ENCODE results near the gene COL6A2. TPM values are rescaled to one million over a fixed set of nuclear protein-coding genes. Genes with fewer than 3 reads are reported as not detected.

The COL6A2 gene
- total RNA-seq, 1 experiment from 2014 or later = 87.0 TPM

DNA sequence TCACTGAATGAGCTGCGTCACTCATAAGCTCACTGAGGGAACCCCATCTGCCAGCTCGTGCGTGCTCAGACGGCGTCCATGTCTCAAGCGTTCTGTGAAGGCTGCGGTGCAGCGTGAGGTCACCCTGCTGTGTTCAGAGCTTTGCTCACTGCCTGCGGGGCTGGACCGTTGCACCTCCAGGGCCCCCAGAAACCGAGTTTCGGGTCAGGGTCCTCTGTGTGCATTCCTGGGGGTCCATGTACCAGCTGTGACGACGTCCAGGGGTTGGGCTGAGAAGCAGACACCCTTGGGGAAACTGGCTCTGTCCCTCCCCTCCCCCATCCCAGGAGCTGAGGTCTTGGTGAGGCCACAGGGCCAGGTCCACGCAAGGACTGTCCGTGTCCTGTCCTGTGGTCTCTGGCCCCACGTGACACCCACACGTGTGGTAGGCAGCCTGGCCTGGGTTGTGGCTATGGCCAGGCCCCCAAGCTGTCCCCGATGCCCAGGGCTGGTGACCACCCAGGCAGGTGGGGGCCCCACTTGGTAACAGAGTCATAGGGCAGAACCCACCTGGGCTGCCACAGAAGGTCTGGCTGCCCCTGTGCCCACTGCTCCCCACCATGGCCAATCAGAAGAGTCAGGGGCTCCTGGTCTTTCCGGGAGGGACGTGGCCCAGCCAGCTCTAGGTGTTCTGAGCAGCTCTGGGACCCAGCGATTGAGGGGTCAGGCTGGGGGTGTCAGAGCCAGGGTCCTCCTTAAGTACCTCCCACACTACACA is 33.1 kb downstream of the COL6A2 start:
- intact Hi-C loops (cut with micrococcal nuclease) = no loop called here
- no peak overlapping the region for H2AFZ ChIP-seq (ENCODE audit: low read depth, low read length, poor library complexity, severe bottlenecking)
- ChIA-PET CTCF (interaction anchor here (1.5 kb wide), 1 partner anchor 12 kb away, joined by 5 read pairs; no protein-coding TSS in a partner anchor), POLR2A (no interaction called here), RAD21 (ENCODE audit: low non-redundant PET in 1 of 2, low total read pairs in 2 of 2, uncharacterized antibody in 2 of 2, unreplicated experiment in 2 of 2) (no interaction called here)
- DNase-seq (ENCODE audit: low read depth, low spot score) (no peak), ATAC-seq (peak; percentile 3; the same call in 1 of the 2 replicates)
- H4K20me1 ChIP-seq (ENCODE audit: insufficient read depth) = no peaks in the 10 kb centered on the region
- no peaks in the 10 kb centered on the region for H3K36me3 ChIP-seq (ENCODE audit: control insufficient read depth in 1 of 2, insufficient read depth in 2 of 2, low read length in 2 of 2)
- H3K4me2 ChIP-seq (ENCODE audit: low read length) = no peak overlapping the region
- H3K27ac ChIP-seq (ENCODE audit: low read depth, low read length) = no peak overlapping the region
- BruUV-seq (replicated peaks) = no TSS peak
- no peaks in the 10 kb centered on the region for H3K27me3 ChIP-seq (ENCODE audit: insufficient read depth, low read length)
- no peak overlapping the region for H3K4me3 ChIP-seq (replicated peaks in 1 of 2; ENCODE audit: low read depth in 1 of 2, low read length in 2 of 2)
- no peaks in the 10 kb centered on the region for H3K9me2 ChIP-seq (ENCODE audit: insufficient read depth)
- H3K4me1 ChIP-seq (ENCODE audit: control insufficient read depth in 1 of 2, insufficient read depth in 2 of 2, low read length in 2 of 2) = no peaks in the 10 kb centered on the region
- no peaks in the 10 kb centered on the region for H3K79me2 ChIP-seq (ENCODE audit: insufficient read depth, low read length)
- no peaks in the 10 kb centered on the region for H3K9me3 ChIP-seq (ENCODE audit: control insufficient read depth in 1 of 2, insufficient read depth in 1 of 2, low read depth in 1 of 2, low read length in 2 of 2)
- TF ChIP-seq POLR2AphosphoS5 (IDR thresholded peaks at IDR 0.05; ENCODE audit: low read depth, low read length) = peak; percentile 8; the same call in 1 of the 2 replicates
- no peak for TF ChIP-seq JUND (IDR thresholded peaks at IDR 0.05)
- H3K9ac ChIP-seq (ENCODE audit: low read length) = no peak overlapping the region

DNA sequence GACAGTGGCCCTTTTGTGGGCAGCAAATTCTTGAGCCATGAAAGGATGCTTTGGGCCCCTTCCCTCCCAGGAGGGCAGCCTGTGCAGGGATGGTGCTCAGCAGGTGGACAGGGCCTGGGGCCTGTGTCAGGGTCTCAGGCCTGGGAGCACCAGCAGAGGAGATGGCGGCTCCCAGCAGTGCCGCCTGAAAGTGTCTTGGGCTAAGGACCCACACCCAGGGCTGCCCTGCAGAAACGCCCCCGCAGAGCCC is 33.6 kb downstream of the COL6A2 start:
- Histone ChIP-seq H3K4me3 (replicated peaks in 1 of 2; ENCODE audit: low read depth in 1 of 2, low read length in 2 of 2) (no peak overlapping the region), H3K9ac (ENCODE audit: low read length) (no peak overlapping the region), H3K79me2 (ENCODE audit: insufficient read depth, low read length) (no peaks in the 10 kb centered on the region), H3K27me3 (ENCODE audit: insufficient read depth, low read length) (no peaks in the 10 kb centered on the region), H3K27ac (ENCODE audit: low read depth, low read length) (no peak overlapping the region), H3K4me2 (ENCODE audit: low read length) (no peak overlapping the region), H3K9me3 (ENCODE audit: control insufficient read depth in 1 of 2, insufficient read depth in 1 of 2, low read depth in 1 of 2, low read length in 2 of 2) (no peaks in the 10 kb centered on the region), H3K9me2 (ENCODE audit: insufficient read depth) (no peaks in the 10 kb centered on the region), H2AFZ (ENCODE audit: low read depth, low read length, poor library complexity, severe bottlenecking) (no peak overlapping the region), H4K20me1 (ENCODE audit: insufficient read depth) (no peaks in the 10 kb centered on the region), H3K36me3 (ENCODE audit: control insufficient read depth in 1 of 2, insufficient read depth in 2 of 2, low read length in 2 of 2) (no peaks in the 10 kb centered on the region), H3K4me1 (ENCODE audit: control insufficient read depth in 1 of 2, insufficient read depth in 2 of 2, low read length in 2 of 2) (no peaks in the 10 kb centered on the region)
- intact Hi-C loops (cut with micrococcal nuclease) = no loop called here
- ChIA-PET RAD21 (ENCODE audit: low non-redundant PET in 1 of 2, low total read pairs in 2 of 2, uncharacterized antibody in 2 of 2, unreplicated experiment in 2 of 2) (no interaction called here), POLR2A (no interaction called here), CTCF (interaction anchor here (1.5 kb wide), 1 partner anchor 12 kb away, joined by 5 read pairs; no protein-coding TSS in a partner anchor)
- ATAC-seq = 0 out of 2 replicates have a peak, but pooled peaks have one; percentile 13
- TF ChIP-seq, protein P1, sequence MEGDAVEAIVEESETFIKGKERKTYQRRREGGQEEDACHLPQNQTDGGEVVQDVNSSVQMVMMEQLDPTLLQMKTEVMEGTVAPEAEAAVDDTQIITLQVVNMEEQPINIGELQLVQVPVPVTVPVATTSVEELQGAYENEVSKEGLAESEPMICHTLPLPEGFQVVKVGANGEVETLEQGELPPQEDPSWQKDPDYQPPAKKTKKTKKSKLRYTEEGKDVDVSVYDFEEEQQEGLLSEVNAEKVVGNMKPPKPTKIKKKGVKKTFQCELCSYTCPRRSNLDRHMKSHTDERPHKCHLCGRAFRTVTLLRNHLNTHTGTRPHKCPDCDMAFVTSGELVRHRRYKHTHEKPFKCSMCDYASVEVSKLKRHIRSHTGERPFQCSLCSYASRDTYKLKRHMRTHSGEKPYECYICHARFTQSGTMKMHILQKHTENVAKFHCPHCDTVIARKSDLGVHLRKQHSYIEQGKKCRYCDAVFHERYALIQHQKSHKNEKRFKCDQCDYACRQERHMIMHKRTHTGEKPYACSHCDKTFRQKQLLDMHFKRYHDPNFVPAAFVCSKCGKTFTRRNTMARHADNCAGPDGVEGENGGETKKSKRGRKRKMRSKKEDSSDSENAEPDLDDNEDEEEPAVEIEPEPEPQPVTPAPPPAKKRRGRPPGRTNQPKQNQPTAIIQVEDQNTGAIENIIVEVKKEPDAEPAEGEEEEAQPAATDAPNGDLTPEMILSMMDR (IDR thresholded peaks at IDR 0.05 in 2 of 3, conservative IDR thresholded peaks at IDR 0.05 in 1 of 3; ENCODE audit: borderline replicate concordance in 1 of 3, insufficient read depth in 1 of 3, low read depth in 2 of 3, low read length in 2 of 3) = no peak
- no peak for TF ChIP-seq ELF1 (IDR thresholded peaks at IDR 0.05; ENCODE audit: borderline replicate concordance, low read depth)
- no peak for TF ChIP-seq SIN3A (IDR thresholded peaks at IDR 0.05; ENCODE audit: low read depth)
- TF ChIP-seq, protein P2, sequence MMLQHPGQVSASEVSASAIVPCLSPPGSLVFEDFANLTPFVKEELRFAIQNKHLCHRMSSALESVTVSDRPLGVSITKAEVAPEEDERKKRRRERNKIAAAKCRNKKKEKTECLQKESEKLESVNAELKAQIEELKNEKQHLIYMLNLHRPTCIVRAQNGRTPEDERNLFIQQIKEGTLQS (IDR thresholded peaks at IDR 0.05) = no peak
- TF ChIP-seq, protein P3, sequence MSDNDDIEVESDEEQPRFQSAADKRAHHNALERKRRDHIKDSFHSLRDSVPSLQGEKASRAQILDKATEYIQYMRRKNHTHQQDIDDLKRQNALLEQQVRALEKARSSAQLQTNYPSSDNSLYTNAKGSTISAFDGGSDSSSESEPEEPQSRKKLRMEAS (IDR thresholded peaks at IDR 0.05) = no peak
- TF ChIP-seq TCF7L2 (IDR thresholded peaks at IDR 0.05; ENCODE audit: borderline replicate concordance, extremely low read depth, insufficient read depth, insufficient read length) = no peak
- no TSS peak for BruUV-seq (replicated peaks)
- DNase-seq (ENCODE audit: low read depth, low spot score) = no peak

Measured in HCT116 (cell line).